HFF-Myc (cell line): ENCODE measurements around the gene GMDS.

Experiments
- DNase-seq: peaks from one replicate; pipeline ENCODE4 v3.0.0-alpha.2; 2011; ENCODE audit warnings: low read depth; ENCODE audit errors: extremely low read depth
- H3K4me3 ChIP-seq: replicated peaks from 2 replicates; pipeline ENCODE4 v1.5.1; 2011; ENCODE audit warnings: low read depth, mild to moderate bottlenecking, control low read depth, low read length
- CTCF ChIP-seq: IDR thresholded peaks from 2 replicates; pipeline ENCODE4 v1.5.1; 2012; ENCODE audit warnings: mild to moderate bottlenecking, low read depth, low read length, control low read depth; ENCODE audit errors: missing control alignments

Gene GMDS

GRCh38 chr6:1834646-1835516, 410.5 kb downstream of the GMDS start:
- no peak overlapping the region for H3K4me3 ChIP-seq
- DNase-seq, result no peak
- TF ChIP-seq CTCF, result no peak

GRCh38 chr6:1834207-1834606, 411.2 kb downstream of the GMDS start:
- H3K4me3 ChIP-seq, result no peak overlapping the region
- no peak for TF ChIP-seq CTCF
- DNase-seq, result no peak

- DNase-seq, result no peak
- no peak for TF ChIP-seq CTCF
- H3K4me3 ChIP-seq, result no peak overlapping the region
Observed at GRCh38 chr6:1832844-1833787, 412.3 kb downstream of the GMDS start.

GRCh38 chr6:1832358-1832757, 413.0 kb downstream of the GMDS start:
- TF ChIP-seq CTCF, result no peak
- H3K4me3 ChIP-seq, result no peak overlapping the region
- DNase-seq, result no peak

- H3K4me3 ChIP-seq, result no peak overlapping the region
- TF ChIP-seq CTCF, result no peak
- no peak for DNase-seq
Observed at GRCh38 chr6:1827984-1828793, 417.2 kb downstream of the GMDS start.

GRCh38 chr6:1825926-1826325, 419.5 kb downstream of the GMDS start:
- DNase-seq, result no peak

More at GRCh38 chr6:1825926-1826325, 419.5 kb downstream of the GMDS start:
- no peak for TF ChIP-seq CTCF
- H3K4me3 ChIP-seq, result no peak overlapping the region
